GM12878 (cell line): Measurements from ENCODE around the gene CAMKK1. TPM values are rescaled to one million over a fixed set of nuclear protein-coding genes. Genes with fewer than 3 reads are reported as not detected.

ENCODE experiments used
- BACH1 ChIP-seq: fragments of 450-650 bp; IDR thresholded peaks from 2 replicates; pipeline ENCODE4 v1.6.1; 2017; ENCODE audit warnings: mild to moderate bottlenecking, borderline replicate concordance
- BHLHE40 ChIP-seq, 2 experiments: fragments of 450-650 bp in 1 of 2; IDR thresholded peaks; 2 replicates each; pipeline ENCODE4 v1.6.1; 2011 to 2017; ENCODE audit warnings: low read depth in 2 of 2, borderline replicate concordance in 1 of 2, improper control_type of control experiment in 1 of 2, low read length in 1 of 2, mild to moderate bottlenecking in 1 of 2
- CHD2 ChIP-seq: IDR thresholded peaks from 2 replicates; pipeline ENCODE4 v1.6.1; 2011; ENCODE audit warnings: low read depth, low read length, improper control_type of control experiment, borderline replicate concordance
- CREM ChIP-seq: IDR thresholded peaks from 2 replicates; pipeline ENCODE4 v1.6.1; 2014; ENCODE audit warnings: antibody characterized with exemption, low read depth
- EP300 ChIP-seq, 2 experiments: fragments of 150-350 bp in 1 of 2; IDR thresholded peaks; 2 replicates each; pipeline ENCODE4 v1.6.1; 2011 to 2012; ENCODE audit warnings: low read depth in 2 of 2, low read length in 2 of 2, borderline replicate concordance in 1 of 2, improper control_type of control experiment in 1 of 2, inconsistent platforms in 1 of 2; ENCODE audit not compliant: control insufficient read depth in 1 of 2
- ETV6 ChIP-seq, 2 experiments: fragments of 450-650 bp in 1 of 2; IDR thresholded peaks in 1 of 2; conservative IDR thresholded peaks in 1 of 2; 2 replicates each; pipeline ENCODE4 v1.6.1; 2014; ENCODE audit warnings: antibody characterized with exemption in 1 of 2, borderline replicate concordance in 1 of 2, low read depth in 1 of 2, mild to moderate bottlenecking in 1 of 2, moderate library complexity in 1 of 2
- FOS ChIP-seq: IDR thresholded peaks from 3 replicates; pipeline ENCODE4 v1.6.1; 2011; ENCODE audit warnings: borderline replicate concordance; ENCODE audit not compliant: insufficient read length; ENCODE audit errors: extremely low read depth
- FOXM1 ChIP-seq: IDR thresholded peaks from 2 replicates; pipeline ENCODE4 v1.6.1; 2012; ENCODE audit warnings: low read depth, mild to moderate bottlenecking, inconsistent platforms, low read length, moderate library complexity
- HDAC6 ChIP-seq: fragments of 200-600 bp; sonication (generic); IDR thresholded peaks from one replicate; pipeline ENCODE4 v1.8.0; 2017; ENCODE audit warnings: antibody characterized with exemption; ENCODE audit not compliant: unreplicated experiment
- HDGF ChIP-seq: fragments of 450-650 bp; IDR thresholded peaks from 2 replicates; pipeline ENCODE4 v1.6.1; 2016; ENCODE audit warnings: antibody characterized with exemption
- JUND ChIP-seq: IDR thresholded peaks from 2 replicates; pipeline ENCODE4 v1.6.1; 2012; ENCODE audit warnings: low read depth, mild to moderate bottlenecking, low read length, improper control_type of control experiment, moderate library complexity
- MXI1 ChIP-seq: fragments of 150-350 bp; IDR thresholded peaks from 2 replicates; pipeline ENCODE4 v1.6.1; 2011; ENCODE audit warnings: low read depth, mild to moderate bottlenecking, inconsistent platforms, low read length, improper control_type of control experiment
- NFYA ChIP-seq: IDR thresholded peaks from 2 replicates; pipeline ENCODE4 v1.6.1; 2011; ENCODE audit warnings: low read depth, mild to moderate bottlenecking, low read length, improper control_type of control experiment, borderline replicate concordance
- NRF1 ChIP-seq: conservative IDR thresholded peaks from 2 replicates; pipeline ENCODE4 v1.6.1; 2011; ENCODE audit warnings: mild to moderate bottlenecking, low read depth, low read length, improper control_type of control experiment
- PAX5 ChIP-seq: IDR thresholded peaks from 2 replicates; pipeline ENCODE4 v1.6.1; 2011; ENCODE audit warnings: low read depth, low read length, borderline replicate concordance
- RAD51 ChIP-seq: fragments of 450-650 bp; IDR thresholded peaks from 2 replicates; pipeline ENCODE4 v1.6.1; 2016; ENCODE audit warnings: moderate library complexity, mild to moderate bottlenecking, inconsistent platforms
- RFX5 ChIP-seq: IDR thresholded peaks from 2 replicates; pipeline ENCODE4 v1.6.1; 2011; ENCODE audit warnings: low read depth, low read length, improper control_type of control experiment
- RUNX3 ChIP-seq: IDR thresholded peaks from 2 replicates; pipeline ENCODE4 v1.6.1; 2012; ENCODE audit warnings: low read length, inconsistent platforms
- SPI1 ChIP-seq: IDR thresholded peaks from 2 replicates; pipeline ENCODE4 v1.6.1; 2011; ENCODE audit warnings: low read depth, mild to moderate bottlenecking, low read length, moderate library complexity, borderline replicate concordance; ENCODE audit not compliant: insufficient read depth
- SRF ChIP-seq, 2 experiments: IDR thresholded peaks; 2 replicates each; pipeline ENCODE4 v1.6.1; 2011; ENCODE audit warnings: low read depth in 2 of 2, low read length in 2 of 2, mild to moderate bottlenecking in 1 of 2, moderate library complexity in 1 of 2
- SUPT20H ChIP-seq: IDR thresholded peaks from 2 replicates; pipeline ENCODE4 v1.6.1; 2011; ENCODE audit warnings: low read depth, mild to moderate bottlenecking, low read length, moderate library complexity, borderline replicate concordance; ENCODE audit not compliant: control insufficient read depth
- WRNIP1 ChIP-seq: IDR thresholded peaks from 2 replicates; pipeline ENCODE4 v1.6.1; 2011; ENCODE audit warnings: low read depth, low read length, improper control_type of control experiment, borderline replicate concordance
- ZNF217 ChIP-seq: fragments of 450-650 bp; IDR thresholded peaks from 2 replicates; pipeline ENCODE4 v1.6.1; 2017; ENCODE audit warnings: antibody characterized with exemption, mild to moderate bottlenecking
- polyA plus RNA-seq, 11 experiments: library from polyadenylated mRNA; depleted of rRNA in 4 of 11; unstranded in 6 of 11; stranded (reverse) in 5 of 11; fragments of >200 nt; fragmentation: Nextera tagmentation in 4 of 11; fragmentation: Illumina TruSeq in 1 of 11; extraction: Ambion mirVana in 4 of 11; extraction: Trizol in 1 of 11; gene quantifications; 1 replicate in 1 of 11; 2 replicates in 10 of 11; pipeline versions ENCODE4 v1.2.1 to v1.2.3, GENCODE V29; 2011 to 2016; ENCODE audit warnings: inconsistent platforms in 2 of 11, missing spikeins in 2 of 11, low read depth in 1 of 11
- total RNA-seq, 4 experiments: library from RNA; depleted of rRNA in 3 of 4; stranded (reverse); fragments of >200 nt in 3 of 4; fragmentation: Illumina TruSeq in 1 of 4; extraction: Trizol in 1 of 4; gene quantifications; 2 replicates each; pipeline versions ENCODE4 v1.2.1 to v1.2.3, GENCODE V29; 2013 to 2021
- TF ChIP-seq, protein P1 (sequence below): IDR thresholded peaks from 2 replicates; pipeline ENCODE4 v1.6.1; 2012; ENCODE audit warnings: low read depth, low read length, improper control_type of control experiment
- TF ChIP-seq, protein P2 (sequence below): fragments of 450-650 bp; IDR thresholded peaks from 2 replicates; pipeline ENCODE4 v1.6.1; 2017; ENCODE audit warnings: mild to moderate bottlenecking
- TF ChIP-seq, protein P3 (sequence below): IDR thresholded peaks from 2 replicates; pipeline ENCODE4 v1.6.1; 2012; ENCODE audit warnings: low read length, inconsistent platforms

Gene CAMKK1
- total and polyA plus RNA-seq, 10 of the 15 experiments (the other 5 are each of a cell fraction or from before 2014, with no cell fraction given), result 0.06 to 0.84 (median 0.37) TPM

DNA sequence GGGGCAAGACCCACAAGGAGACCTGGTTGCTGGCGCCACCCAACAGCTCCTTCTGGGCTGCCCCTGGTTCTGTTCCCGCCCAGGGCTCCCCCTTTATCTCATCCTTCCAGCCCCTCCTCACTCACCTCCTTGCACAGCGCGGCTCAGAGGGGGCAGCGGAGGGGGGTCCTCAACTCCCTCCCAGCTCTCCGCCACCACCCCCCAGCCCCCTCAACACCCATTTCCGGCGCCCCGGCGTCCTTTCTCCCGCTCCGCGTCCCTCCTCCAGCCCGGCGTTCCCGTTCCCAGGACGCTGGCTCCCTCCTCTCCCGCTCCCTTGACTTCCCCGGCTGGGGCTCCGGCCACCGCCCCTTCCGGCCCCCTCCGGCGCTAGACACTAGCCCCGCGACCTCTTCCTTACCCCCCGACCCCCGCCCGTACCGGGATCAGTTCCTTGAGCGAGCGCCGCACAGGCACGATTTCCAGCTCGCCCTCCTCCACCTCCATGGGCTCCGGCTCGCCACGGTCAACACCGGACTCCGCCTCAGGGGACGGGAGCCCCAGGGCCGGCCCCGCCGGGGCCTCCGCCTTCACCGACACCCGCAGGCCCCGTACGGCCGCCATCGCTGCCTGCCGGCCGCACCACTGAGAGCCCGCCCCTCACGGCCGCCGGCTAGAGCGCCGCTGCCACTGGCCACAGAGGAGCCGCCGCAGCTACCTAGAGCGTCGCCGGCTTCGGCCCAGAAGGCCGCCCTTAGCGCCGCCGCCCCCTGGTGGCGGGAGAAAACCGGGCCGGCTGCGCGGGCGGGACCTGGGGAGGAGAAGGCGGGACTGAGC is 47.0 kb downstream of the CAMKK1 start, which contains the start of gene NCBP3 (continued):
- no peak for TF ChIP-seq EP300 (IDR thresholded peaks at IDR 0.05; ENCODE audit: borderline replicate concordance in 1 of 2, control insufficient read depth in 1 of 2, low read depth in 2 of 2, low read length in 2 of 2)
- TF ChIP-seq, protein P1, sequence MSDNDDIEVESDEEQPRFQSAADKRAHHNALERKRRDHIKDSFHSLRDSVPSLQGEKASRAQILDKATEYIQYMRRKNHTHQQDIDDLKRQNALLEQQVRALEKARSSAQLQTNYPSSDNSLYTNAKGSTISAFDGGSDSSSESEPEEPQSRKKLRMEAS, result peak; percentile 49; the same call in 1 of the 2 replicates
- peak; percentile 90 for TF ChIP-seq BACH1
- peak; percentile 72 for TF ChIP-seq MXI1
- peak; percentile 79 for TF ChIP-seq CREM
- TF ChIP-seq SRF (IDR thresholded peaks at IDR 0.05; ENCODE audit: low read depth in 2 of 2, low read length in 2 of 2), result 0 out of 4 replicates have a peak, but pooled peaks of 1 of the 2 experiments have one; percentile 50
- peak; percentile 64 for TF ChIP-seq CHD2
- peak; percentile 49; the same call in 1 of the 2 replicates for TF ChIP-seq HDGF
- TF ChIP-seq, protein P2, sequence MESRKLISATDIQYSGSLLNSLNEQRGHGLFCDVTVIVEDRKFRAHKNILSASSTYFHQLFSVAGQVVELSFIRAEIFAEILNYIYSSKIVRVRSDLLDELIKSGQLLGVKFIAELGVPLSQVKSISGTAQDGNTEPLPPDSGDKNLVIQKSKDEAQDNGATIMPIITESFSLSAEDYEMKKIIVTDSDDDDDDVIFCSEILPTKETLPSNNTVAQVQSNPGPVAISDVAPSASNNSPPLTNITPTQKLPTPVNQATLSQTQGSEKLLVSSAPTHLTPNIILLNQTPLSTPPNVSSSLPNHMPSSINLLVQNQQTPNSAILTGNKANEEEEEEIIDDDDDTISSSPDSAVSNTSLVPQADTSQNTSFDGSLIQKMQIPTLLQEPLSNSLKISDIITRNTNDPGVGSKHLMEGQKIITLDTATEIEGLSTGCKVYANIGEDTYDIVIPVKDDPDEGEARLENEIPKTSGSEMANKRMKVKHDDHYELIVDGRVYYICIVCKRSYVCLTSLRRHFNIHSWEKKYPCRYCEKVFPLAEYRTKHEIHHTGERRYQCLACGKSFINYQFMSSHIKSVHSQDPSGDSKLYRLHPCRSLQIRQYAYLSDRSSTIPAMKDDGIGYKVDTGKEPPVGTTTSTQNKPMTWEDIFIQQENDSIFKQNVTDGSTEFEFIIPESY, result no peak; the same call in 1 of the 2 replicates
- TF ChIP-seq NFYA, result no peak
- peak; percentile 51; the same call in 1 of the 2 replicates for TF ChIP-seq RFX5
- peak; percentile 52; the same call in 1 of the 2 replicates for TF ChIP-seq PAX5
- TF ChIP-seq, protein P3, sequence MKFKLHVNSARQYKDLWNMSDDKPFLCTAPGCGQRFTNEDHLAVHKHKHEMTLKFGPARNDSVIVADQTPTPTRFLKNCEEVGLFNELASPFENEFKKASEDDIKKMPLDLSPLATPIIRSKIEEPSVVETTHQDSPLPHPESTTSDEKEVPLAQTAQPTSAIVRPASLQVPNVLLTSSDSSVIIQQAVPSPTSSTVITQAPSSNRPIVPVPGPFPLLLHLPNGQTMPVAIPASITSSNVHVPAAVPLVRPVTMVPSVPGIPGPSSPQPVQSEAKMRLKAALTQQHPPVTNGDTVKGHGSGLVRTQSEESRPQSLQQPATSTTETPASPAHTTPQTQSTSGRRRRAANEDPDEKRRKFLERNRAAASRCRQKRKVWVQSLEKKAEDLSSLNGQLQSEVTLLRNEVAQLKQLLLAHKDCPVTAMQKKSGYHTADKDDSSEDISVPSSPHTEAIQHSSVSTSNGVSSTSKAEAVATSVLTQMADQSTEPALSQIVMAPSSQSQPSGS, result no peak
- TF ChIP-seq JUND, result peak; percentile 37; the same call in 1 of the 2 replicates
- peak; percentile 61 to 80; a peak in 2 of 4 replicates for TF ChIP-seq BHLHE40 (IDR thresholded peaks at IDR 0.05; ENCODE audit: borderline replicate concordance in 1 of 2, low read depth in 2 of 2, low read length in 1 of 2)
- TF ChIP-seq RAD51, result no peak
- TF ChIP-seq SPI1, result no peak
- peak; percentile 94 for TF ChIP-seq RUNX3
- peak; percentile 34; the same call in 1 of the 2 replicates for TF ChIP-seq NRF1
- TF ChIP-seq FOS, result no peak
- TF ChIP-seq ETV6 (conservative IDR thresholded peaks at IDR 0.05 in 1 of 2, IDR thresholded peaks at IDR 0.05 in 1 of 2; ENCODE audit: borderline replicate concordance in 1 of 2, low read depth in 1 of 2), result no peak
- no peak for TF ChIP-seq SUPT20H
- no peak for TF ChIP-seq WRNIP1
- no peak for TF ChIP-seq HDAC6
- TF ChIP-seq FOXM1, result no peak
- no peak for TF ChIP-seq ZNF217
